GM19463 (cell line): ENCODE measurements around the gene PER2.

Source experiments
- ATAC-seq: cut with Tn5 transposase; IDR thresholded peaks from one replicate; pipeline ENCODE4 v1.9.1; 2021; ENCODE audit warnings: mild to moderate bottlenecking, moderate library complexity; ENCODE audit not compliant: unreplicated experiment

Gene PER2

GRCh38 chr2:238251986-238252385, 36.4 kb downstream of the PER2 start:
- no peak for ATAC-seq

- no peak for ATAC-seq
Measured at GRCh38 chr2:238251331-238251730, 37.1 kb downstream of the PER2 start.

- ATAC-seq = no peak
Measured at GRCh38 chr2:238250896-238251295, 37.5 kb downstream of the PER2 start.

GRCh38 chr2:238247841-238248453, 40.5 kb downstream of the PER2 start:
- ATAC-seq = no peak

- ATAC-seq = no peak
Measured at GRCh38 chr2:238247002-238247822, 41.2 kb downstream of the PER2 start.

GRCh38 chr2:238244151-238244550, 44.3 kb downstream of the PER2 start:
- ATAC-seq = no peak

GRCh38 chr2:238243496-238244076, 44.8 kb downstream of the PER2 start:
- no peak for ATAC-seq

GRCh38 chr2:238242731-238243495, 45.5 kb downstream of the PER2 start:
- ATAC-seq = no peak

- ATAC-seq = no peak
Measured at GRCh38 chr2:238241970-238242369, 46.4 kb downstream of the PER2 start.

- ATAC-seq = no peak
Measured at GRCh38 chr2:238240757-238241711, 47.4 kb downstream of the PER2 start.

GRCh38 chr2:238239863-238240756, 48.3 kb downstream of the PER2 start, which contains the start of gene HES6:
TSS of gene HES6 (minus strand) at chr2:238240038. CDS start at chr2:238239905, 133 bp downstream.
- ATAC-seq = peak; percentile 83

GRCh38 chr2:238239543-238239862, 48.9 kb downstream of the PER2 start:
- ATAC-seq = peak; percentile 8

- ATAC-seq = peak; percentile 1
Measured at GRCh38 chr2:238238766-238239542, 49.5 kb downstream of the PER2 start.

- no peak for ATAC-seq
Measured at GRCh38 chr2:238238311-238238765, 50.1 kb downstream of the PER2 start.

GRCh38 chr2:238237431-238238135, 50.8 kb downstream of the PER2 start:
- ATAC-seq = no peak

- no peak for ATAC-seq
Measured at GRCh38 chr2:238236571-238236970, 51.8 kb downstream of the PER2 start.

- no peak for ATAC-seq
Measured at GRCh38 chr2:238235856-238236255, 52.6 kb downstream of the PER2 start.

GRCh38 chr2:238235331-238235732, 53.1 kb downstream of the PER2 start:
- ATAC-seq = no peak
